HG03565 (cell line): ENCODE results near the gene TBXT.
"Not testable (repeated sequence)": the region's sequence is repeated elsewhere in the genome, so short reads cannot be mapped to it uniquely, and the experiment has no call there.

Source experiments
- ATAC-seq: cut with Tn5 transposase; IDR thresholded peaks from one replicate; pipeline ENCODE4 v1.9.1; 2021; ENCODE audit warnings: mild to moderate bottlenecking, moderate library complexity; ENCODE audit not compliant: unreplicated experiment

The TBXT gene, protein sequence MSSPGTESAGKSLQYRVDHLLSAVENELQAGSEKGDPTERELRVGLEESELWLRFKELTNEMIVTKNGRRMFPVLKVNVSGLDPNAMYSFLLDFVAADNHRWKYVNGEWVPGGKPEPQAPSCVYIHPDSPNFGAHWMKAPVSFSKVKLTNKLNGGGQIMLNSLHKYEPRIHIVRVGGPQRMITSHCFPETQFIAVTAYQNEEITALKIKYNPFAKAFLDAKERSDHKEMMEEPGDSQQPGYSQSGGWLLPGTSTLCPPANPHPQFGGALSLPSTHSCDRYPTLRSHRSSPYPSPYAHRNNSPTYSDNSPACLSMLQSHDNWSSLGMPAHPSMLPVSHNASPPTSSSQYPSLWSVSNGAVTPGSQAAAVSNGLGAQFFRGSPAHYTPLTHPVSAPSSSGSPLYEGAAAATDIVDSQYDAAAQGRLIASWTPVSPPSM

DNA sequence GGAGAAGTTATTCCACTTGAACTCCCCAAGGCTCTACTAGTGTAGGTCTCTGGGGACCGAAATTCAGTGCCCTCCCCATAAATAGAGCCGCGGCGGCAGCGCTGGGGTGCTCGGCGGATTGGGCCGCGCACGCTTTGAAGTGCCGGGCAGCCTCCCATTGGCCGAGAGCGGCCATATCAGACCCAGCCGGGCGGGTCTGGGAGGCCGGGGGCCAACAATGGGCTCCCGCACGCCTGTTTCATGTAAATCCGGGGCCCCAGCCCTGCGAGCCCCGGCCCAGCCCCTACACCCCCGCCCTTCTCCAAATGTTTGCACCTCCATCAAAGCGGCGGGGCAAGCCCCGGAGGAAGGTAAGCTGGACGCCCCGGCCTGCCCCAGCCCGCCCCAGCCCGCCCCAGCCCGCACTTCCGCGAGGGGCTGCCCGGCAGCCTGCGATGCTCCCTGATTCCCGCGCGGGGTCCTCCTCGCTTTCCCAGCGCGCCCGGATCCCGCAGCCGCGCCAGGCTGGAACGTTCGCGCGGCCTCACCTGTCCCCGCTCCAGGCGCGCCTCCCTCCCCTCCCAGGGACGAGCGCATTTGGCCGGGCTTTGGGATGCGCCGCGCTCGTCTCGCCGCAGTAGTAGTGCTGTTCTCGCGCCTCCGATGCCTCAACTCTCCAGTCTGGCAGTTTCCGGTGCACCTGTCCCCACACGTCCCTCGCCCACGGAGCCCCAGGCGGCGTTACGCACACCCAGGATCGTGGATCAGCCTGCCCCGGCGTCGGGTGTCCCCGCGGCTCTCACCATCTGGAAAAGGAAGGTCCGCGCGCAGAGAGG, at the start of gene TBXT:
Gene TBXT, minus strand, starts transcription at position 51 of the 815 bp plus-strand sequence. CDS start 260 bp downstream, outside the sequence.
- no peak for ATAC-seq

DNA sequence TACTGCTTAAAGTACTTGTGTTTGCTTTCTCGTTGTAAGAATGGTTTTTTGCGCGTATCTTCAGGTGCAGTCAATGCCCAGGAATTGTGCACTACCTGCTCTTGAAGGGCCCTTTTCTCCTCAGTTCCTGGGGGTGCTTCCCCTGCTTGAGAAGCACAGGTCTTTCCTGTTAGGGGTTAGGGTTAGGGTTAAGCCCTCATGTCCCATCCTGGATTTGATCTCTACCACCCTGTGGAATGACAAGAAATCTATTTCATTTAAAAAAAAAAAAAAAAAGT, 39.6 kb upstream of the TBXT start:
- no peak for ATAC-seq

DNA sequence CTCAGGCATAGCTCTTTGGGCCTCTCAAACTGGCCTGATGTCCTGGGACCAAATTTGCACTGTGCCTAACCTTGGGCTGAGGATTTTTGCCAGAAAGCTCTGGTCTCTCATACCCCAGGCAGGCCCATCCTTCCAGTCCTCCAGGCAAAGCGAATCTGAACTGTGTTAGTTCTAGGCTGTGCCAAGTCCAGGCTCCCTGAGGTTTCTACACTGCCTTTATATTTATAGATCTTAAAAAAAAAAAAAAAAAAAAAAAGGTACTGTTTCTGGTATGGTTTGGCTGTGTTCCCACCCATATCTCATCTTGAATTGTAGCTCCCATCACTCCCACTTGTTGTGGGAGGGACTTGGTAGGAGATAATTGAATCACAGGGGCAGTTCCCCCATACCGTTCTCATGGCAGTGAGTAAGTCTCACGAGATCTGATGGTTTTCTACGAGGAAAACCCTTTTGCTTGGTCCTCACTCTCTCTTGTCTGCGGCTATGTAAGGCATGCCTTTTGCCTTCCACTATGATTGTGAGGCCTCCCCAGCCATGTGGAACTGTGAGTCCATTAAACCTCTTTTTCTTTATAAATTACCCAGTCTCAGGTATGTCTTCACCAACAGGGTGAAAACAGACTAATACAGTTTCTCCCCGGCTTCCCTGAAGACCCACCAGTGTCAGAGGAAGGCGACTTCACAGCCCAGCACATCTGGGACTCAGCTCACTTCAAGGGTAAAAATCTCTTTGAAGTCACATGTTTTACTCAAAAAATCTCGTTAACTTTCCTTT, 39.0 kb upstream of the TBXT start:
- ATAC-seq: no peak

DNA sequence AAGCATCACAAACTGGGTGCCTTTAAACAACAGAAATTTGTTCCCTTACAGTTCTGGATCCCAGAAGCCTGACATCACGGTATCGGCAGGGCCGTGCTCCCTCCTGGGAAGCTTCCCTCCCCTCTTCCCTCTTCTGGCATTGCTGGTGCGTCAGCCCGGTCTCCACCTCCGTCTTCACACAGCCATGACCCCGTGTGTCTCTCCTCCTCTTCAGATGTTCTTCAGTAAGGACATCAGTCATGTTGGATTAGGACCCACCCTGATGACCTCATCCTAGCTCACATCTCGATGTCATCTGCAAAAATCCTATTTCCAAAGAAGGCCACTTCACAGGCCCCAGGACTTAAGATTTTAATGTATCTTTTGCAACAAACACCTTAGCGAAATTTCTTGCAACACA, 38.4 kb upstream of the TBXT start:
- ATAC-seq: no peak

DNA sequence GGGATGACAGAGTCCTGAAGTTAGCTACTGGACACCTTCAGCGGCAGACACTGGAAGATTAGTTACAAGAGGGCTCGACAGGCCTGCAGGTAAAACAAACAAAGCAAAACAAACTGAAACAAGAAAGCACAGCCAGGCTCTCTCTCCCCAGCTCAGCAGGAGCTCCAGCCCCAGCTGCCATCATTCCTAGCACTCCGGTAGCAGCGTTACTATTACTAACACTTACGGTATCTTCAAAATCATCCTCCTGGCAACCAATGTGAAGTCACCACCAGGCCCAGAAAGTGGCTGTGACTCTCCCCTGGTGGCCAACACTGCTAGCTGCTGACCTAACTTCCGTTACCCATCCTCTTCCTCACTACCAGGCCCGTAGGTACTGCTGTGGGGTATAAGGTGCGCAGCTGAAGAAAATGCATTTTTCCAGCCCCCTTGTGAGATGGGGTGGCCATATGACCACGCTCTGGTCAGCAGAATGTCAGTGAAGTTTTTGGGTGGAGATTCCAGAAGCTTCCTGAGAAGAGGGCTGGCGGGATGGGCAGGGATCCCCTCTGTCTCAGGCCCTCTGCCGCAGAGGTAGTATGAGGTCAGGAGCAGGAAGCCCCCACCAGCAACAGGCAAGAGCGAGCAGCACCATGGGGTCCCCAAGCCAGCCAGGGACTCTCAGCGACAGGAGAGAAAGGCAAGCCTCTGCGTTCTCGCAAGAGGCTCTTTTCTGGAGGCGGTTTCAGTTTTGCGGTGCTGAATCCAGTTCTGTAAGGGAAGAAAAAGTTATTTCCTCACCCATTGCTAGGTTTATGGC, 37.4 kb upstream of the TBXT start:
- no peak for ATAC-seq

DNA sequence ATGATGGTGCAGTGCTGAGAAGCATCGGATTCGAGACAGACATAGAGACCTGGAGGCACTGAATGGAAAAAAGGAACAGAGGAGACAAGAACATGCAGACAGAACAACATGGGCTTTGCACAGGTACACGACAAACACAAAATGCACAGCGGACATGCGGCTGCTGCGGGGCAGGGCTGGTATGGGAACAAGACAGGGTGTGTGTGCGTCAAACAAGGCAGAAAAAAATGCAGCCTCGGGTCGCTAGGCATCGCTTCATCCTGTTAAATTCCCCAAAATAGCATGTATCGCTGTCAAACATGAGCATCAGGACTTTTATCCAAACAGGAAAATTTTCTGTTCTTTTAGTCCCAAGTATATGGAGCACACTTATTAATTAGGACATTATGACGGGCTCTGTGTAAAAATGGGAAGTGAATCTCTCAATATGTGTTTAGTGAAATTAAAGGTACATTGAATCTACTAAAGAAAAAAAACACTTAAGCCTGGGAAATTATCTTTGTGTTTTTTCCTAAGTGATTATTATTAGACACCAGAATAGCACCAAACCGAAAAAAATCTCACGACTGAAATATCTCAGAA, 36.1 kb upstream of the TBXT start:
- no peak for ATAC-seq

DNA sequence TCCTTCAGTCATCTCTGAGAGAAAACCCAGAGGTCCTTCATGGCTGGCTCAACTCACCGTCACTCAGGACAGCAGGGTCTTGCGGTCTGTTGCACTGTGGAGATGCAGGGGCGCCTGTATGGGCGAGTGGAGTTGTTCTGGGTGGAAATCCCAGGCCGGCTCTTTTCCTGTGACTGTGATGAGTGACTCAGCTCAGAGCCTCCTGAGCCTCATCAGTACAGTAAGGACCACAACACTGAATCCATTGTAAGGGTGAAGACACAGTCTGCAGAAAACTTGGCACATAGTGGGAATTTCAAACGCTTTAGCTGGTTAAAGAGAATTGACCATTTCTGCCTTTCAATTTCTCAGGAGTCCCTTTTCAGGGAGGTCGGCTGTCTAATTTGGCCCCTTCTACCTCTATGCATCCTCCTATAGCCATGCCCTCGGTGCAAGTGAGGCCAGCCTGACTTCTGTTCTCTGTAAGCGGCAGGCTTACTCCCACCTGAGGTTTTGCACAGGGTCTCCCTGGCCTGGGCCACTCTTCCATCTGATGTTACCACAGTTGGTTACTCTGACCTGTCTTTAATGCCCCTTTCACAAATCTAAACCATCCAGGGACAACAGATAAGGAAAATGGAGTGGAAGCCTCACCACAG, 35.5 kb upstream of the TBXT start:
- ATAC-seq: no peak

DNA sequence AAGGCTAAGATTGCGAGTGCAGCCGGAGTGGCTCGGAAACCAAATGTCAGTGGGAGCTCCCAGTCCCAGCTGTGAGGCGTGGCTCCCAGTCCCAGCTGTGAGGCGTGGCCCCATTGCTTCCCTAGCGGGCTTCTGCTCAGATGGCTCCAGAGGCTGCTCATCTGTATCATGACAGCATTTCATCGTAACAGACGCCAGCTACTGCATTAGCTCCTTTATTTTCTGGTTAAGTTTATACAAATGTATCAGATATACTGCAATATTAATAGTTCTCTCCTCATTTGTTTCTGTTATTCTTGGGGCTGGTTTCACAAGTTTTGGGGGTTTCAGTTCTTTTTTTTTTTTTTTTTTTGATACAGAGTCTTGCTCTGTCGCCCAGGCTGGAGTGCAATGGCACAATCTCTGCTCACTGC, 34.7 kb upstream of the TBXT start:
- ATAC-seq: peak; percentile 67

DNA sequence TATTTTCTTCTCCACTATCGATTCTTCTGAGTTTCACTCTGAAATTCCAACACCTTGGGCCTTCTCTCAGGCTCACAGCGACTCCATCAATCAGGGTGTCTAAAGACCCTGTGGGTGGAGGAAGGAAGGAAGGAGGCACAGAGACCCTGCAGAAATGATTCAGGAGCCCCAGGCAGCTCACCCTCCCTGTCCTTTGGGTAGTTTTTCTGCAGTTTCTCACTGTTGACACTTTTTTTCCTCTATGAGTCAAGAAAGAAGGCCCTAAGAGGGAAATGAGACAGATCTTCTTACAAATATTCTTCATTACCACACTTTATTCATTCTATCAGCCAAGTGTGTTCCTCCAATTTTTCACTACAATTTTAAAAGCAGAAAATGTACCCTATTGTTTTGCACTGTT, 34.2 kb upstream of the TBXT start:
- peak; percentile 3 for ATAC-seq

DNA sequence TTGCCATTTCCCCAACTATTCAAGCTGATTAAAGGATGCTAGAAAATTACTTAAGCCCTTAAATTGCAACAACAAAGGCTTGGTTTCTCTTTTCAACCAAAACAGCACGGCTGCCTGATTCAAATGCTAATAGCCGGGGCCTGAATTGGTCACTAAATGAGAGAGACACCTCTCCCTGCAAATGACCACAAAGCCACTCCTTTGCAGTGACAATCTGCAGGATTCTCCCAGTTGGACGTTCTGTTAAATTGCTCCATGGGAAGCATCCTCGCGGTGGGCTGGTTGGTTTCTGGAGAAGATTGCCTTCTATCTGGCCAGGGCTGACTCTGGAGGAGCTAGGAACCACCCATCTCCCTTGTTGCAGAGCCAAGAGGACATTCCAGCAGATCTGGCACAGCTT, 29.7 kb upstream of the TBXT start:
- ATAC-seq: no peak

DNA sequence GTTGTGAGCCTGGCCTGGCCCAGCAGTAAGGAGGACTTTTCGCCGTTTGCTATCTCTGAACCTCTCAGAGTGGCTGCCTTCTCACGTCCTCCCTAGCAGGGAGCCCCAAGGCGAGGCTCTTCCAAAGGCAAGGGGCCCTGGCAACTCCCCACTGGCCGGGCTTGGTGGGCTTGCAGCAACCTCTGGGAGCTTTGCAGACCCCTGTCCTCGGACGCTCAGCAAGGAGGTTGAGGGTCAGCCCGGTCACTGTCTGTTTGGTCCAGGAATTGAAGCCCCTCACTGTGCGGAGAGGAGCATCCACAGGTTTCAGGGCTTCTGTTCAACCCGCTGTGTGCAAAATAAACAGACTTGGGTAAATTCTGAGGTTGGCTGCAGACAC, 28.2 kb upstream of the TBXT start:
- ATAC-seq: no peak

DNA sequence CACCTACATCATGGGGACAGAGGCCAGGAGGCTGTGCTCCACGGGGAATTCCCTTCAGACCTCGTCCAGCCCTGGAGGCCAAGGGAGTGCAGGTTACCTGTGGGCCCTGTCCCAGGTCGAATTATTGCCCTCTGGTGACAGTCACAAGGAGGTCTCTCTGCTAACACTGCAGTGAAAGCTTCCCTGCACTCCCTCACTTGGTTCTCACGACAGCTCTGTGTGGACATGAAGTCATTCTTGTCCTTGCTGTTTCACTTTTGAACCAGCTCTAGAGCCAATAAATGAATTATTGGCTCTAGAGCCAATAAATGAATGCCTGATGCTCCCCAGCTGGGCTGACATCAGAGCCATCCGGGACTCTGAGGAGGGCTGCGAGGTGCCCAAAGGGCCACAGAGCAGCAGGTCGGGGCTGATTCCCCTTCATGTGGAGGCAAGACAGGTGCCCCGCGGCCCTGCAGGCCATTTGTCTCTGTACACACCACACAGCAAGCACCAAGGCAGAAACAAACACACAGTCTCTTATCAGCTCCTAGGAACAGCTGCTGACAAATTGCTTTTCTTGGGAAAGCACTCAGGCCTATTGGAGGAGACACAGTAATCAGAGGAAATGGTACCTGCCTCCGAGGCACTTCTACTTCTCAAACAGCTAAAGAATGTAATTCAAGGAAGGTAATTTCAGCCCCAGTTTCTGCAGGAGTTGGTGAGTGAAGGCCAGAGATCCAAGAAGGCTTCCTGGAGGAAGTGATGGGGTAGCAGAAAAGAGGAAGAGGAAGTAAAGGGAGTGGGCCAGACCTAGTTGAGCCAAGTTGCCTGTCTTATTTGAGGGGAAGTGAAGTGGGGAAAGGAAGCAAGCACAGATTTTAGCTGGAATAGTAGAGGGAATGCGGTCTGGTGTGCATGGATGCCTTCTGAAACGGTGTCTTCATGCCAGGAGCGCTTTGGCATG, 27.5 kb upstream of the TBXT start:
- no peak for ATAC-seq

DNA sequence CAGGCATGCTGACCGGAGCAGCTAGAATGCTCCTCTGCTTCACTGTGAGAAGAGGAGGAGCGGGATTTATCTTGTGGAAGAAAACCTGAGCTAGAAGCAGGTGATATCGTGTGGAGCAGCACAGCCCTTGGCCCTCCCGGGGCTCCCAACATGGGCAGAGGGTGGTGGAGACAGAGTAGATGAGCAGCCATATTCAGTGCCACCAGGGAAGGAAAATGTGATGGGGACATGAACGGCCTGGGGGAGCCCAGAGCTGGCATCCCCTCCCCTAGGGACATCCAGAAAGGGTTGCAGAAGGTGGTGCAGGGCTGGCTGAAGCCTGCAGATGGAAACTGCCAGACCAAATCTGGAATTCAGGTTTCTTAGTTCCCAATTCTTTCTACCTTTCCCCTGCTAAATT, 24.9 kb upstream of the TBXT start:
- no peak for ATAC-seq

DNA sequence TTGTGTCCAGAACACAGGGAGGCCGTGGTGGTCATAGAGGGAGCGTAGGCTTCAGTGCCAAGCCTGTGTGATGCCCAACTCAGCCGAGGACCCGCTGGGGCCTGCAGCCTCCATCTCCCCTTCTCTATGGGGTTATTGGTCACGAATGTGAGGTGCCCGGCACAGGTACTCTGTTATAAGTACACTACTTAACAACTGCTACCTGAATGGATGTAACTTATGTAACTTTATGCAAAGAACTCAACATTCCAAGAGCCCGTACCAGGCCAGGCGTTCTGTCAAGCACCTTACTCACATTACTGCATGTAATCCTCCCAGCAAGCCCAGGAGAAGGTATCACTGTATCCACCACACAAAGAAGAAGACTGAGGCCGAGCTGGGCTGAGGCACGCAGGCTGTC, 24.5 kb upstream of the TBXT start:
- ATAC-seq: no peak

DNA sequence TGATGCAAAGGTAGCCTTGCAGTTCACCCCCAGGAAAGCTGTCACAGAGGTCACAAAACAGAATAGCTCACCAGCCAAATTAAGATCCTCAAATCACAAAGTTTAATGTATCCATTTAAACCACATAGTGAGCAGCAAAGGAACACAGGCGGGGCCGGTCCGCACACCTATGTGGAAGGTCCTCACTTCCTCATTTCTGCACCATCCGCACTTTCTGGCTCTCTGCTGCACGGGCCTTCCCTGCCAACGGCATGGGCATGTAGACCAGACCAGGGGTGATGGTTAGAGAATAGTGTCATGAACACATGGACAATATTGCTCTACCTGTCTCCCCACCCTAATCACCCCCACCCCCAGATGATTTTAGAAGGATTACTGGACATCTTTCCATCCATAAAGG, 12.1 kb upstream of the TBXT start:
- ATAC-seq: no peak

DNA sequence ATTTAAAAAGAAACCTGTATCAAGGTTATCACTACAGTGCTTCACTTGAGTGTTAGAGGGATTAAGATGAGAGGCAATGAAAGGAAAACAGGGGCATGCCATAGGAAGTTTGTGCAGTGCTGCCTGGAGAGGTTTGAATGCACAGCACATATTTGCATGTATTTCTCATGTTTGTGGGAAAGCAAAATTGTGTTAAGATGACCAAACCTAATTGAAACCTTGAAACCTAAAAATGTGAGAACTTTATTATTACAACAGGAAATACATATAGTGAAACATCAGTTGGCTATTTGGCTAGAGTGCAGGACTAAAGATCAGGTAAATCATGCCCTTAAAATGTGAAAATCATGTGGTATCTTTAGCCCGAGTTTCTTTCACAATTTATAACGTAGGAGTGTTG, 8.5 kb upstream of the TBXT start:
- no peak for ATAC-seq

DNA sequence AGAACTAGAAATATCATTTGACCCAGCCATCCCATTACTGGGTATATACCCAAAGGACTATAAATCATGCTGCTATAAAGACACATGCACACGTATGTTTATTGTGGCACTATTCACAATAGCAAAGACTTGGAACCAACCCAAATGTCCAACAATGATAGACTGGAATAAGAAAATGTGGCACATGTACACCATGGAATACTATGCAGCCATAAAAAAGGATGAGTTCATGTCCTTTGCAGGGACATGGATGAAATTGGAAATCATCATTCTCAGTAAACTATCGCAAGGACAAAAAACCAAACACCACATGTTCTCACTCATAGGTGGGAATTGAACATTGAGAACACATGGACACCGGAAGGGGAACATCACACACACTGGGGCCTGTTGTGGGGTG, 7.4 kb upstream of the TBXT start:
- not testable (repeated sequence) for ATAC-seq

DNA sequence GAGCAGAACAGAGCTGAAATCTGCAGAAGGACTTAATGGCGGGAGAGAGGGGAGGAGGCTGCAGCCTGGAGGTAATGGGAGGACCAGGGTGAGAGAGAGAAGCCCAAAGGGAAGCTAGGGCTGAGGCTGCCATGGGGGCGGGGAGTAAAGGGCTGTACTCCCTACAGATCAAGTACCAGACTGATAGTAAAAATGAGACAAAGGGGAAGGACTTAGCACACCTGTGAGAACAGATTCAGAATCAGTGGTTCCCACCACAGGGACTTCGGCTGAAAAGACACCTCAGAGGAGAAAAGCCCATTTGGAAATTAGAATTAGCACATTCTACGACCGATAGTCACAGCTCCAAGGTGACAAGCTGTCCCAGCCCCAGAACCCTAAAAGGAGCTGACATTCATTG, 6.4 kb upstream of the TBXT start:
- no peak for ATAC-seq
